ENCODE results near the gene TM7SF3.

The TM7SF3 gene

GRCh38 chr12:27006797-27007467 is 7.3 kb downstream of the TM7SF3 start:
- Histone ChIP-seq H3K4ac (ENCODE audit: low read length) (no peak overlapping the region), H4K91ac (ENCODE audit: low read depth, low read length, poor library complexity) (no peak overlapping the region), H4K8ac (ENCODE audit: low read depth, low read length) (no peak overlapping the region), H3K4me3 (ENCODE audit: low read length in 2 of 2) (no peak overlapping the region), H2BK5ac (ENCODE audit: low read length) (no peak overlapping the region), H2BK15ac (ENCODE audit: low read length) (no peak overlapping the region), H3K36me3 (replicated peaks in 1 of 2; ENCODE audit: control insufficient read depth in 2 of 2, insufficient read depth in 2 of 2, low read length in 2 of 2) (peaks cover 0 to 21% of the 10 kb centered on the region in 2 donors), H2BK120ac (ENCODE audit: low read depth, low read length) (no peak overlapping the region), H2AK5ac (ENCODE audit: low read depth, low read length) (no peak overlapping the region), H3K23ac (ENCODE audit: low read depth, low read length, poor library complexity) (no peak overlapping the region), H3K9me3 (replicated peaks in 1 of 2; ENCODE audit: control insufficient read depth in 2 of 2, insufficient read depth in 1 of 2, low read depth in 1 of 2, low read length in 2 of 2) (no peaks in the 10 kb centered on the region), H3K18ac (ENCODE audit: low read length) (no peak overlapping the region), H3K4me1 (ENCODE audit: control insufficient read depth in 2 of 2, insufficient read depth in 1 of 2, low read depth in 1 of 2, low read length in 2 of 2) (peaks cover 4 to 13% of the 10 kb centered on the region in 2 donors), H3K27me3 (ENCODE audit: control insufficient read depth in 3 of 3, insufficient read depth in 3 of 3, low read depth in 1 of 3, low read length in 3 of 3) (no peaks in the 10 kb centered on the region), H3K4me2 (ENCODE audit: insufficient read depth, low read length, poor library complexity, severe bottlenecking) (no peak overlapping the region), H3K27ac (replicated peaks; ENCODE audit: low read length) (no peak overlapping the region), H3K79me1 (ENCODE audit: low read depth, low read length) (no peaks in the 10 kb centered on the region), H3K9ac (ENCODE audit: low read depth, low read length, poor library complexity) (no peak overlapping the region), H2BK12ac (ENCODE audit: low read length) (no peak overlapping the region), H3K14ac (ENCODE audit: low read length) (no peak overlapping the region), H2AFZ (ENCODE audit: low read length) (no peak overlapping the region)
- no CpG with 5 or more reads among the region's 2 CpGs for WGBS, 2 donors (ENCODE audit: extremely low coverage in 2 of 2, insufficient read length in 2 of 2, insufficient replicate concordance in 1 of 2)
- DNase-seq (ENCODE audit: low spot score): no peak

GRCh38 chr12:27005495-27005894 is 8.7 kb downstream of the TM7SF3 start:
- Histone ChIP-seq H3K9ac (ENCODE audit: low read depth, low read length, poor library complexity) (no peak overlapping the region), H3K27me3 (ENCODE audit: control insufficient read depth in 3 of 3, insufficient read depth in 3 of 3, low read depth in 1 of 3, low read length in 3 of 3) (no peaks in the 10 kb centered on the region), H2AFZ (ENCODE audit: low read length) (no peak overlapping the region), H3K4me2 (ENCODE audit: insufficient read depth, low read length, poor library complexity, severe bottlenecking) (no peak overlapping the region), H2BK15ac (ENCODE audit: low read length) (no peak overlapping the region), H2BK12ac (ENCODE audit: low read length) (no peak overlapping the region), H3K4ac (ENCODE audit: low read length) (no peak overlapping the region), H4K91ac (ENCODE audit: low read depth, low read length, poor library complexity) (no peak overlapping the region), H2AK5ac (ENCODE audit: low read depth, low read length) (no peak overlapping the region), H3K4me3 (ENCODE audit: low read length in 2 of 2) (no peak overlapping the region), H4K8ac (ENCODE audit: low read depth, low read length) (no peak overlapping the region), H3K9me3 (replicated peaks in 1 of 2; ENCODE audit: control insufficient read depth in 2 of 2, insufficient read depth in 1 of 2, low read depth in 1 of 2, low read length in 2 of 2) (no peaks in the 10 kb centered on the region), H3K18ac (ENCODE audit: low read length) (no peak overlapping the region), H3K23ac (ENCODE audit: low read depth, low read length, poor library complexity) (no peak overlapping the region), H3K79me1 (ENCODE audit: low read depth, low read length) (no peaks in the 10 kb centered on the region), H3K36me3 (replicated peaks in 1 of 2; ENCODE audit: control insufficient read depth in 2 of 2, insufficient read depth in 2 of 2, low read length in 2 of 2) (peaks cover 0 to 31% of the 10 kb centered on the region in 2 donors), H3K27ac (replicated peaks; ENCODE audit: low read length) (no peak overlapping the region), H2BK5ac (ENCODE audit: low read length) (no peak overlapping the region), H3K4me1 (ENCODE audit: control insufficient read depth in 2 of 2, insufficient read depth in 1 of 2, low read depth in 1 of 2, low read length in 2 of 2) (peaks cover 4 to 10% of the 10 kb centered on the region in 2 donors), H3K14ac (ENCODE audit: low read length) (no peak overlapping the region), H2BK120ac (ENCODE audit: low read depth, low read length) (no peak overlapping the region)
- no CpG with 5 or more reads among the region's 2 CpGs for WGBS, 2 donors (ENCODE audit: extremely low coverage in 2 of 2, insufficient read length in 2 of 2, insufficient replicate concordance in 1 of 2)
- no peak for DNase-seq (ENCODE audit: low spot score)

DNA sequence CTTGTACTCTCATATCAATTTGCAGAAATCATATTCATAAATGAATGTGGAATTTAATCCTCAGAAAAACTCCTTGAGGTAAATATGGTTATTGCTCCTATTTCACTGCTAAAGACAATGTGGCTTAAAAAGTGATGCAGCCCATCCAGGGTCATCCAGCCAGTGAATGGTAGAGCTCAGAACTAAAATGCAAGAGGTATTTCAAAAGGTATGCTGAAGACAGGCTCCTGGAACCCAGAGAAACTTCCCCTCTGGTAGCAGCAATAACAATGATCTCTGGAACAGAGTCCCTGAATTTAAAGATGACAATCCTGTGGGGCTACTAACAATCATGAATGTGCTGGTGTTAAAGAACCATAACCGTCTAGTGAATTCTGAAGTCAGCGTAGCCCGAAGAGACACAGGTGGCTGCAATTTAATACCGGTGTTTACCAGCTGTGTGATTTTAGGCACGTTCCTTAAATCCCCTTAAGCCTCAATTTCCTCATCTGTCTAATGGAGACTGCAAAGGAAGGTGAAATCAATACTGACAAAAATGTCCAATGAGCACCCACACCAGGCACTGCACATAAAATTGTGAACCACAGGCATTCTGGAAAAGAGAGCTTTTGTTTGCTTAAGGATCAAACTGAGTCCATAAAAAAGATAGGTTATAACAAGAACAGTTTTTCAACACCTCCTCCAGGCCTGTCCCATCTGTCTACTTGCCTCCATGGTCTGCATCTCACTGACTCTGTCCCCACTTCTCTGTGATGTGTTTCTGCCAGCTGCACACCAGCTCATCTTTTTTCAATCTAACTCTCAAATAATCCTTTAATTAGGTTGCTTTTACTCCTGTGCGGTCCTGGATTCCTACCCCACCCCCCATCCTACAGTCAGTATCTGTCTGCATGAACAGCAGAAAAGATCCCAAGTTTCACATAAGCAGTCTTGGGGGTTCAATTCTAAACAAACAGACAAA is 10.5 kb downstream of the TM7SF3 start:
- H2BK15ac ChIP-seq (ENCODE audit: low read length): no peak overlapping the region
- no peak overlapping the region for H2AK5ac ChIP-seq (ENCODE audit: low read depth, low read length)
- no peak overlapping the region for H3K23ac ChIP-seq (ENCODE audit: low read depth, low read length, poor library complexity)
- H4K91ac ChIP-seq (ENCODE audit: low read depth, low read length, poor library complexity): no peak overlapping the region
- WGBS, 2 donors (ENCODE audit: extremely low coverage in 2 of 2, insufficient read length in 2 of 2, insufficient replicate concordance in 1 of 2): no CpG with 5 or more reads among the region's 6 CpGs
- H3K27me3 ChIP-seq (ENCODE audit: control insufficient read depth in 3 of 3, insufficient read depth in 3 of 3, low read depth in 1 of 3, low read length in 3 of 3): no peaks in the 10 kb centered on the region
- H2BK12ac ChIP-seq (ENCODE audit: low read length): no peak overlapping the region
- no peak overlapping the region for H3K14ac ChIP-seq (ENCODE audit: low read length)
- no peak overlapping the region for H3K4me2 ChIP-seq (ENCODE audit: insufficient read depth, low read length, poor library complexity, severe bottlenecking)
- no peak overlapping the region for H3K18ac ChIP-seq (ENCODE audit: low read length)
- no peak overlapping the region for H2BK120ac ChIP-seq (ENCODE audit: low read depth, low read length)
- no peak overlapping the region for H4K8ac ChIP-seq (ENCODE audit: low read depth, low read length)
- H3K4me1 ChIP-seq (ENCODE audit: control insufficient read depth in 2 of 2, insufficient read depth in 1 of 2, low read depth in 1 of 2, low read length in 2 of 2): peaks cover 0 to 4% of the 10 kb centered on the region in 2 donors
- H3K4ac ChIP-seq (ENCODE audit: low read length): no peak overlapping the region
- no peak overlapping the region for H2BK5ac ChIP-seq (ENCODE audit: low read length)
- H3K4me3 ChIP-seq (ENCODE audit: low read length in 2 of 2): no peak overlapping the region
- no peak overlapping the region for H3K9ac ChIP-seq (ENCODE audit: low read depth, low read length, poor library complexity)
- H3K79me1 ChIP-seq (ENCODE audit: low read depth, low read length): no peaks in the 10 kb centered on the region
- H2AFZ ChIP-seq (ENCODE audit: low read length): no peak overlapping the region
- H3K9me3 ChIP-seq (replicated peaks in 1 of 2; ENCODE audit: control insufficient read depth in 2 of 2, insufficient read depth in 1 of 2, low read depth in 1 of 2, low read length in 2 of 2): no peaks in the 10 kb centered on the region
- no peak for DNase-seq (ENCODE audit: low spot score)
- H3K36me3 ChIP-seq (replicated peaks in 1 of 2; ENCODE audit: control insufficient read depth in 2 of 2, insufficient read depth in 2 of 2, low read length in 2 of 2): peaks cover 0 to 43% of the 10 kb centered on the region in 2 donors
- H3K27ac ChIP-seq (replicated peaks; ENCODE audit: low read length): no peak overlapping the region

DNA sequence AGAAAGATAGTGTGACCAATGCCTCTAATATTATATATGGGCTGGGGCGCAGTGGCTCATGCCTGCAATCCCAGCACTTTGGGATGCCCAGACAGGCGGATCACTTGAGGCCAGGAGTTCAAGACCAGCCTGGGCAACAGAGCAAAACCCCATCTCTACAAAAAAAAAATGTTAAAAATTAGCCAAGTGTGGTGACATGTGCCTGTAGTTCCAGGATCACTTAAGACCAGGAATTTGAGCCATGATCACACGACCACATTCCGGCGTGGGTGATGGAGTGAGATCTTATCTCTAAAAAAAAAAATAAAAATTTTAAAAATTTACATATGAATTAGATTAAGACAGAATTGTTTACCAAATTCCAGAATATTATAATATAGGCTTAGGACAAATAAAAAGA is 12.0 kb downstream of the TM7SF3 start:
- no peaks in the 10 kb centered on the region for H3K9me3 ChIP-seq (replicated peaks in 1 of 2; ENCODE audit: control insufficient read depth in 2 of 2, insufficient read depth in 1 of 2, low read depth in 1 of 2, low read length in 2 of 2)
- H3K36me3 ChIP-seq (replicated peaks in 1 of 2; ENCODE audit: control insufficient read depth in 2 of 2, insufficient read depth in 2 of 2, low read length in 2 of 2): peaks cover 1 to 42% of the 10 kb centered on the region in 2 donors
- H3K23ac ChIP-seq (ENCODE audit: low read depth, low read length, poor library complexity): no peak overlapping the region
- peaks cover 0 to 4% of the 10 kb centered on the region in 2 donors for H3K4me1 ChIP-seq (ENCODE audit: control insufficient read depth in 2 of 2, insufficient read depth in 1 of 2, low read depth in 1 of 2, low read length in 2 of 2)
- no peak overlapping the region for H2BK120ac ChIP-seq (ENCODE audit: low read depth, low read length)
- no peak overlapping the region for H2AFZ ChIP-seq (ENCODE audit: low read length)
- H2BK15ac ChIP-seq (ENCODE audit: low read length): no peak overlapping the region
- H2AK5ac ChIP-seq (ENCODE audit: low read depth, low read length): no peak overlapping the region
- H3K4me2 ChIP-seq (ENCODE audit: insufficient read depth, low read length, poor library complexity, severe bottlenecking): no peak overlapping the region
- H3K4me3 ChIP-seq (ENCODE audit: low read length in 2 of 2): no peak overlapping the region
- no peak overlapping the region for H4K91ac ChIP-seq (ENCODE audit: low read depth, low read length, poor library complexity)
- no peaks in the 10 kb centered on the region for H3K27me3 ChIP-seq (ENCODE audit: control insufficient read depth in 3 of 3, insufficient read depth in 3 of 3, low read depth in 1 of 3, low read length in 3 of 3)
- no peak for DNase-seq (ENCODE audit: low spot score)
- H2BK12ac ChIP-seq (ENCODE audit: low read length): no peak overlapping the region
- H3K27ac ChIP-seq (replicated peaks; ENCODE audit: low read length): no peak overlapping the region
- H2BK5ac ChIP-seq (ENCODE audit: low read length): no peak overlapping the region
- no peak overlapping the region for H3K18ac ChIP-seq (ENCODE audit: low read length)
- WGBS, 2 donors (ENCODE audit: extremely low coverage in 2 of 2, insufficient read length in 2 of 2, insufficient replicate concordance in 1 of 2): no CpG with 5 or more reads among the region's 5 CpGs
- no peak overlapping the region for H3K4ac ChIP-seq (ENCODE audit: low read length)
- no peak overlapping the region for H3K14ac ChIP-seq (ENCODE audit: low read length)
- H4K8ac ChIP-seq (ENCODE audit: low read depth, low read length): no peak overlapping the region
- no peaks in the 10 kb centered on the region for H3K79me1 ChIP-seq (ENCODE audit: low read depth, low read length)
- no peak overlapping the region for H3K9ac ChIP-seq (ENCODE audit: low read depth, low read length, poor library complexity)
